DOHH2 (cell line): ENCODE data around the gene GNPTG.

Experiments used
- CTCF ChIP-seq: fragments of 200-600 bp; sonication (generic); IDR thresholded peaks from one replicate; pipeline ENCODE4 v1.5.1; 2014; ENCODE audit warnings: antibody characterized with exemption, mild to moderate bottlenecking, low read depth, low read length; ENCODE audit not compliant: poor library complexity, severe bottlenecking
- EZH2phosphoT487 ChIP-seq: fragments of 200-600 bp; sonication (generic); IDR thresholded peaks from 2 replicates; pipeline ENCODE4 v1.6.1; 2017; ENCODE audit warnings: borderline replicate concordance, mild to moderate bottlenecking, antibody characterized with exemption, low read length, moderate library complexity, mixed read lengths

GRCh38 chr16:1375298-1375640 is 23.5 kb downstream of the GNPTG start:
- TF ChIP-seq CTCF: no peak
- TF ChIP-seq EZH2phosphoT487: no peak
